ENCODE measurements around the gene PLSCR3. TPM values are rescaled to one million over a fixed set of nuclear protein-coding genes. Genes with fewer than 3 reads are reported as not detected.

The PLSCR3 gene
- total RNA-seq, 1 experiment from 2014 or later, result 31.5 TPM

DNA sequence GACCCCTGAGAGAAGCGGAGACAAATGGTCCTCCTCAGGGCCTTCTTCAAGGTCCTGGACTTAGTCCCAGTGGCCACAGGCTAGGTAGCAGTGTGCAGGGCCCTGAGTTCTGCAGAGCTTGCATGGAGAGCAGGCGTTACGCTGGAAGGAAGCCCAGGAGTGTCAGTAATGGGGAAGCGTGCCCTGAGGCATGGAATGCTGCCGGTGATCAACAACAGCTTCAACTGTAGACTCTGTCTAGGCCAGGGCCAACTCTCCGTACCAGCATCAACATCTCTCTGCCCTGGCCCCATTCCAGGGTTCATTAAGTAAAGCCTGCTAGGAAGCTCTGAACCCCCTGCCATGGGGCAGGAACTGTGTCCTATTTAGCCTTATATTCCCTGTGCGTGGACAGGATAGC is 14.0 kb downstream of the PLSCR3 start:
- Histone ChIP-seq H3T11ph (ENCODE audit: low read length) (no peak overlapping the region), H2BK12ac (ENCODE audit: insufficient read length, low read depth, low read length) (no peak overlapping the region), H2BK120ac (ENCODE audit: low read depth, low read length, poor library complexity, severe bottlenecking) (no peak overlapping the region), H3K4me2 (ENCODE audit: insufficient read depth, insufficient read length, low read length) (peak overlapping the region; percentile 75), H4K5ac (ENCODE audit: insufficient read length, low read depth, low read length) (no peak overlapping the region), H3K9me3 (ENCODE audit: control insufficient read depth, low read depth, low read length) (no peaks in the 10 kb centered on the region), H3K23me2 (ENCODE audit: insufficient read length, low read depth, low read length, poor library complexity, severe bottlenecking) (peaks cover 17% of the 10 kb centered on the region), H4K8ac (replicated peaks; ENCODE audit: insufficient read length, low read depth, low read length) (no peak overlapping the region), H3K4me1 (ENCODE audit: insufficient read depth, low read length) (no peaks in the 10 kb centered on the region), H3K18ac (ENCODE audit: insufficient read length, low read depth, low read length) (no peak overlapping the region), H2AK5ac (ENCODE audit: insufficient read length, low read length) (no peak overlapping the region), H3K4ac (ENCODE audit: low read depth, low read length) (no peak overlapping the region), H3K27ac (ENCODE audit: insufficient read length, low read depth, low read length) (no peak overlapping the region), H4K91ac (ENCODE audit: insufficient read length, low read depth, low read length) (no peak overlapping the region), H3K14ac (ENCODE audit: insufficient read depth, low read length) (no peak overlapping the region), H4K20me1 (ENCODE audit: control insufficient read depth, insufficient read depth, insufficient read length) (no peaks in the 10 kb centered on the region), H2BK20ac (ENCODE audit: low read depth, low read length, poor library complexity, severe bottlenecking) (no peak overlapping the region), H3K79me1 (ENCODE audit: insufficient read depth, low read depth, low read length, poor library complexity, severe bottlenecking) (no peaks in the 10 kb centered on the region), H2BK15ac (ENCODE audit: low read depth, low read length) (no peak overlapping the region; the same call in 1 of the 2 replicates), H2BK5ac (ENCODE audit: insufficient read length, low read length) (no peak overlapping the region), H2AFZ (ENCODE audit: low read length) (peak overlapping the region; percentile 53), H3K27me3 (ENCODE audit: insufficient read depth, low read length) (peaks cover 11% of the 10 kb centered on the region; the same call in 1 of the 2 replicates), H3K56ac (ENCODE audit: insufficient read length, low read depth, low read length) (no peak overlapping the region), H3K9ac (ENCODE audit: extremely low read depth, insufficient read length, low read length) (no peak overlapping the region), H3K23ac (ENCODE audit: insufficient read length, low read depth, low read length) (no peak overlapping the region), H3K79me2 (ENCODE audit: insufficient read depth, low read length) (no peaks in the 10 kb centered on the region)
- peak; percentile 64 for DNase-seq
- Mint-ChIP-seq H3K27ac (peak overlapping the region in 1 of 3 experiments; percentile 8; a peak in 1 of 7 replicates), H3K4me3 (peak overlapping the region; percentile 76 to 78), H3K4me1 (peaks cover 21 to 25% of the 10 kb centered on the region in 2 experiments), H3K9me3 (peaks cover 7% of the 10 kb centered on the region in 2 experiments), H3K36me3 (ENCODE audit: insufficient read depth in 1 of 3, low read depth in 3 of 3) (peaks cover 5 to 11% (median 8%) of the 10 kb centered on the region in 3 experiments; a peak in 5 of 7 replicates), H3K27me3 (ENCODE audit: low read depth) (peaks cover 52% of the 10 kb centered on the region)
- TF ChIP-seq, protein P1, sequence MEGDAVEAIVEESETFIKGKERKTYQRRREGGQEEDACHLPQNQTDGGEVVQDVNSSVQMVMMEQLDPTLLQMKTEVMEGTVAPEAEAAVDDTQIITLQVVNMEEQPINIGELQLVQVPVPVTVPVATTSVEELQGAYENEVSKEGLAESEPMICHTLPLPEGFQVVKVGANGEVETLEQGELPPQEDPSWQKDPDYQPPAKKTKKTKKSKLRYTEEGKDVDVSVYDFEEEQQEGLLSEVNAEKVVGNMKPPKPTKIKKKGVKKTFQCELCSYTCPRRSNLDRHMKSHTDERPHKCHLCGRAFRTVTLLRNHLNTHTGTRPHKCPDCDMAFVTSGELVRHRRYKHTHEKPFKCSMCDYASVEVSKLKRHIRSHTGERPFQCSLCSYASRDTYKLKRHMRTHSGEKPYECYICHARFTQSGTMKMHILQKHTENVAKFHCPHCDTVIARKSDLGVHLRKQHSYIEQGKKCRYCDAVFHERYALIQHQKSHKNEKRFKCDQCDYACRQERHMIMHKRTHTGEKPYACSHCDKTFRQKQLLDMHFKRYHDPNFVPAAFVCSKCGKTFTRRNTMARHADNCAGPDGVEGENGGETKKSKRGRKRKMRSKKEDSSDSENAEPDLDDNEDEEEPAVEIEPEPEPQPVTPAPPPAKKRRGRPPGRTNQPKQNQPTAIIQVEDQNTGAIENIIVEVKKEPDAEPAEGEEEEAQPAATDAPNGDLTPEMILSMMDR (conservative IDR thresholded peaks at IDR 0.05), result no peak
- WGBS (ENCODE audit: extremely low coverage, insufficient read length, low lambda C conversion rate), result no CpG with 5 or more reads among the region's 7 CpGs

Data from H9 (cell line).